C4-2B (cell line): ENCODE measurements around the gene FBXO31.

ENCODE experiments used
- ZFX ChIP-seq: fragments of 450-650 bp; IDR thresholded peaks from 2 replicates; pipeline ENCODE4 v1.6.1; 2017
- TF ChIP-seq, protein P1 (sequence below): fragments of 450-650 bp; conservative IDR thresholded peaks from 2 replicates; pipeline ENCODE4 v1.5.1; 2017; ENCODE audit warnings: mild to moderate bottlenecking

DNA sequence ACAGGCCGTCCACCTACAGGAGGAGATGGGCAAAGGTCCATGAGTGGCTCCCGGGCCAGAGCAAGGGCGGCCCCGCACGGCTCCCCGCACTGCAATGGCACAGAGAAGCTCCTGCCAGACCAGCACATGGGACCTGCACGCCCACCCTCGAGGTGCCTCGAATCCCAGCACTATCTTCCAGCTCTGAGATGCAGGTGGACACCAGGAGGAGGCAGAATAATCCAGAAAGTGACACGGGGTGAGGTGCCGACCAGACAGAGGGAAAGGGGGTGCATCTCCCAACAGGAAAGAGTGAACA is 39.9 kb downstream of the FBXO31 start:
- TF ChIP-seq, protein P1, sequence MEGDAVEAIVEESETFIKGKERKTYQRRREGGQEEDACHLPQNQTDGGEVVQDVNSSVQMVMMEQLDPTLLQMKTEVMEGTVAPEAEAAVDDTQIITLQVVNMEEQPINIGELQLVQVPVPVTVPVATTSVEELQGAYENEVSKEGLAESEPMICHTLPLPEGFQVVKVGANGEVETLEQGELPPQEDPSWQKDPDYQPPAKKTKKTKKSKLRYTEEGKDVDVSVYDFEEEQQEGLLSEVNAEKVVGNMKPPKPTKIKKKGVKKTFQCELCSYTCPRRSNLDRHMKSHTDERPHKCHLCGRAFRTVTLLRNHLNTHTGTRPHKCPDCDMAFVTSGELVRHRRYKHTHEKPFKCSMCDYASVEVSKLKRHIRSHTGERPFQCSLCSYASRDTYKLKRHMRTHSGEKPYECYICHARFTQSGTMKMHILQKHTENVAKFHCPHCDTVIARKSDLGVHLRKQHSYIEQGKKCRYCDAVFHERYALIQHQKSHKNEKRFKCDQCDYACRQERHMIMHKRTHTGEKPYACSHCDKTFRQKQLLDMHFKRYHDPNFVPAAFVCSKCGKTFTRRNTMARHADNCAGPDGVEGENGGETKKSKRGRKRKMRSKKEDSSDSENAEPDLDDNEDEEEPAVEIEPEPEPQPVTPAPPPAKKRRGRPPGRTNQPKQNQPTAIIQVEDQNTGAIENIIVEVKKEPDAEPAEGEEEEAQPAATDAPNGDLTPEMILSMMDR = no peak
- no peak for TF ChIP-seq ZFX
